ENCODE results near the gene FBXO11.
A peak's percentile ranks its signal among the peaks of the same experiment; 100 is the strongest.
"Not testable (repeated sequence)": the region's sequence is repeated elsewhere in the genome, so short reads cannot be mapped to it uniquely, and the experiment has no call there.

The FBXO11 gene

GRCh38 chr2:47897883-47898731 is 8.2 kb downstream of the FBXO11 start:
- DNase-seq = peak; percentile 61

GRCh38 chr2:47897191-47897882 is 9.0 kb downstream of the FBXO11 start:
- DNase-seq = peak; percentile 19

- DNase-seq = peak; percentile 58
These were observed 9.8 kb downstream of the FBXO11 start for GRCh38 chr2:47896450-47896968.

- DNase-seq = no peak
These were observed 12.5 kb downstream of the FBXO11 start for GRCh38 chr2:47893771-47894170.

GRCh38 chr2:47892338-47892730 is 14.0 kb downstream of the FBXO11 start:
- no peak for DNase-seq

- DNase-seq = peak; percentile 27
These were observed 14.6 kb downstream of the FBXO11 start for GRCh38 chr2:47891369-47892337.

GRCh38 chr2:47890711-47891368 is 15.5 kb downstream of the FBXO11 start:
- no peak for DNase-seq

GRCh38 chr2:47888581-47889280 is 17.6 kb downstream of the FBXO11 start:
- DNase-seq = no peak

- DNase-seq = no peak
These were observed 29.4 kb downstream of the FBXO11 start for GRCh38 chr2:47876912-47877311.

- no peak for DNase-seq
These were observed 33.4 kb downstream of the FBXO11 start for GRCh38 chr2:47872941-47873340.

GRCh38 chr2:47870641-47871540 is 35.4 kb downstream of the FBXO11 start:
- DNase-seq = no peak

- DNase-seq = no peak
These were observed 36.3 kb downstream of the FBXO11 start for GRCh38 chr2:47869859-47870595.

GRCh38 chr2:47868611-47869352 is 37.5 kb downstream of the FBXO11 start:
- no peak for DNase-seq

GRCh38 chr2:47867205-47867604 is 39.1 kb downstream of the FBXO11 start:
- DNase-seq = peak; percentile 44

GRCh38 chr2:47864566-47864965 is 41.7 kb downstream of the FBXO11 start:
- DNase-seq = no peak

GRCh38 chr2:47862949-47863348 is 43.3 kb downstream of the FBXO11 start:
- DNase-seq = no peak

GRCh38 chr2:47853067-47853777 is 53.1 kb downstream of the FBXO11 start:
- DNase-seq = not testable (repeated sequence)

- DNase-seq = no peak
These were observed 56.1 kb downstream of the FBXO11 start for GRCh38 chr2:47850198-47850597.

Measured in inflammatory macrophage treated with lipopolysaccharide for 4 hours (primary cell).